Measurements from ENCODE around the gene HIC1.

HIC1 gene

GRCh38 chr17:2060681-2061440 lies 6.0 kb downstream of the HIC1 start:
- DNase-seq, result peak; percentile 53

GRCh38 chr17:2061441-2061958 lies 6.6 kb downstream of the HIC1 start:
- DNase-seq, result peak; percentile 52

GRCh38 chr17:2062571-2063183 lies 7.8 kb downstream of the HIC1 start:
- DNase-seq, result peak; percentile 69

GRCh38 chr17:2063261-2064146 lies 8.6 kb downstream of the HIC1 start:
- DNase-seq, result peak; percentile 57

GRCh38 chr17:2064147-2064489 lies 9.2 kb downstream of the HIC1 start:
- DNase-seq, result no peak

GRCh38 chr17:2064520-2064971 lies 9.6 kb downstream of the HIC1 start:
- DNase-seq, result peak; percentile 46

GRCh38 chr17:2064980-2065785 lies 10.3 kb downstream of the HIC1 start:
- peak; percentile 69 for DNase-seq

- peak; percentile 49 for DNase-seq
Observed at GRCh38 chr17:2065949-2066400, 11.1 kb downstream of the HIC1 start.

- DNase-seq, result no peak
Observed at GRCh38 chr17:2067048-2067561, 12.2 kb downstream of the HIC1 start.

- peak; percentile 47 for DNase-seq
Observed at GRCh38 chr17:2067608-2068024, 12.7 kb downstream of the HIC1 start.

GRCh38 chr17:2068031-2068518 lies 13.2 kb downstream of the HIC1 start:
- peak; percentile 58 for DNase-seq

GRCh38 chr17:2068519-2069051 lies 13.7 kb downstream of the HIC1 start:
- DNase-seq, result no peak

GRCh38 chr17:2070241-2071023 lies 15.5 kb downstream of the HIC1 start:
- no peak for DNase-seq

GRCh38 chr17:2071024-2071385 lies 16.1 kb downstream of the HIC1 start:
- DNase-seq, result no peak

GRCh38 chr17:2071455-2072281 lies 16.8 kb downstream of the HIC1 start:
- peak; percentile 51 for DNase-seq

- no peak for DNase-seq
Observed at GRCh38 chr17:2074919-2075318, 20.0 kb downstream of the HIC1 start.

GRCh38 chr17:2075336-2076086 lies 20.6 kb downstream of the HIC1 start:
- peak; percentile 84 for DNase-seq

- DNase-seq, result peak; percentile 80
Observed at GRCh38 chr17:2076087-2076984, 21.4 kb downstream of the HIC1 start.
